Naive B cell (primary cell): ENCODE data around the gene MALT1. TPM values are rescaled to one million over a fixed set of nuclear protein-coding genes. Genes with fewer than 3 reads are reported as not detected.
"Not testable (repeated sequence)": the region's sequence is repeated elsewhere in the genome, so short reads cannot be mapped to it uniquely, and the experiment has no call there.

Source experiments
- ATAC-seq, 2 donors: fragments of 150-1000 bp; cut with Tn5 transposase; 2 replicates each; pipeline ENCODE4 v1.10.0; 2021; ENCODE audit warnings: low read depth in 2 of 2, mild to moderate bottlenecking in 2 of 2, moderate library complexity in 2 of 2
- DNase-seq: peaks from one replicate; pipeline ENCODE4 v3.0.0; 2022
- H3K27ac Mint-ChIP-seq, 6 donors: one replicate each; pipeline ENCODE4 v1.8.0; 2020 to 2022; ENCODE audit warnings: mild to moderate bottlenecking in 6 of 6, mixed read lengths in 6 of 6, moderate library complexity in 5 of 6, inconsistent platforms in 2 of 6
- H3K27me3 Mint-ChIP-seq, 3 donors: one replicate each; pipeline ENCODE4 v1.8.0; 2021 to 2022; ENCODE audit warnings: mixed read lengths in 3 of 3, mild to moderate bottlenecking in 1 of 3
- H3K36me3 Mint-ChIP-seq, 2 donors: one replicate each; pipeline ENCODE4 v1.8.0; 2020 to 2022; ENCODE audit warnings: mixed read lengths in 2 of 2, inconsistent platforms in 1 of 2, mild to moderate bottlenecking in 1 of 2
- H3K4me1 Mint-ChIP-seq, 3 donors: one replicate each; pipeline ENCODE4 v1.8.0; 2020 to 2022; ENCODE audit warnings: mixed read lengths in 3 of 3, inconsistent platforms in 1 of 3, mild to moderate bottlenecking in 1 of 3, moderate library complexity in 1 of 3
- H3K4me3 Mint-ChIP-seq, 8 donors: one replicate each; pipeline ENCODE4 v1.8.0; 2020 to 2022; ENCODE audit warnings: mild to moderate bottlenecking in 8 of 8, mixed read lengths in 8 of 8, moderate library complexity in 8 of 8, inconsistent platforms in 2 of 8
- H3K9me3 Mint-ChIP-seq, 7 donors: one replicate each; pipeline ENCODE4 v1.8.0; 2020 to 2022; ENCODE audit warnings: mixed read lengths in 7 of 7, mild to moderate bottlenecking in 5 of 7, inconsistent platforms in 2 of 7, moderate library complexity in 1 of 7
- polyA plus RNA-seq, 6 donors: library from polyadenylated mRNA; unstranded; fragments of 300-500 nt; fragmentation: Illumina TruSeq; gene quantifications; one replicate each; pipeline ENCODE4 v1.2.3, GENCODE V29; 2021; ENCODE audit warnings: low read depth in 6 of 6

Gene MALT1
- polyA plus RNA-seq, 6 donors from 2014 or later, result 57.8 to 85.2 (median 63.0) TPM

- no peak for DNase-seq
- Mint-ChIP-seq H3K9me3 (no peaks in the 10 kb centered on the region), H3K27me3 (peaks cover 14 to 19% (median 17%) of the 10 kb centered on the region in 3 donors), H3K4me3 (peak overlapping the region in 5 of 8 donors; percentile 1 to 79 (median 34)), H3K36me3 (peaks cover 0 to 3% of the 10 kb centered on the region in 2 donors), H3K27ac (peak overlapping the region in 2 of 6 donors; percentile 7 to 38), H3K4me1 (peaks cover 29 to 37% (median 32%) of the 10 kb centered on the region in 3 donors)
- peak; percentile 61 to 65 for ATAC-seq
Observed at GRCh38 chr18:58761241-58761969, 90.1 kb downstream of the MALT1 start.

GRCh38 chr18:58761970-58762780 lies 90.9 kb downstream of the MALT1 start:
- peaks cover 0 to 7% of the 10 kb centered on the region in 2 donors for H3K36me3 Mint-ChIP-seq
- ATAC-seq (no peak), DNase-seq (no peak)
- H3K4me1 Mint-ChIP-seq, result peaks cover 29 to 32% (median 32%) of the 10 kb centered on the region in 3 donors
- peaks cover 21 to 26% (median 24%) of the 10 kb centered on the region in 3 donors for H3K27me3 Mint-ChIP-seq
- peak overlapping the region in 3 of 6 donors; percentile 7 to 38 (median 23) for H3K27ac Mint-ChIP-seq
- H3K9me3 Mint-ChIP-seq, result no peaks in the 10 kb centered on the region
- peak overlapping the region in 6 of 8 donors; percentile 1 to 79 (median 40) for H3K4me3 Mint-ChIP-seq

DNA sequence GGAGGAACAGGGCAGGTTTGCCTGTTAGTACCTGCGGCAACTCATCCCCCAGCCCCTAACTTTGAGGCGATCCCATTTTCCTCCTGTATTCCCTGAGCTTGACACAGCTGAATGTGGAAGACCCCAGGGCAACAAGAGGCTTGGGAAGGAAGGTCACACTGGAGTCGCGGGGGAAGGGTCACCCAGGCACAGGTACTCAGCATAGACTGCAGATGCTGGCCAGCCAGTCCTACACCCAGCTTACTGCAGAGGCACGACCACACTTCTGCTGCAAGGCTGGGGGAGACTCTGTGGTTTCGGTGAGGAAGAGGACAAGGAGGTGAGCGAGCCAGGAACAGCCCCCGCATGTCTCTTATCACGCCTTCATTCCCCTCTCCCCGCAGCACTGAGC lies 91.5 kb downstream of the MALT1 start:
- H3K27ac Mint-ChIP-seq, result no peak overlapping the region
- ATAC-seq (no peak), DNase-seq (no peak)
- H3K27me3 Mint-ChIP-seq, result peaks cover 21 to 31% (median 29%) of the 10 kb centered on the region in 3 donors
- no peaks in the 10 kb centered on the region for H3K9me3 Mint-ChIP-seq
- peaks cover 0 to 7% of the 10 kb centered on the region in 2 donors for H3K36me3 Mint-ChIP-seq
- no peak overlapping the region for H3K4me3 Mint-ChIP-seq
- H3K4me1 Mint-ChIP-seq, result peaks cover 29 to 33% (median 30%) of the 10 kb centered on the region in 3 donors

DNA sequence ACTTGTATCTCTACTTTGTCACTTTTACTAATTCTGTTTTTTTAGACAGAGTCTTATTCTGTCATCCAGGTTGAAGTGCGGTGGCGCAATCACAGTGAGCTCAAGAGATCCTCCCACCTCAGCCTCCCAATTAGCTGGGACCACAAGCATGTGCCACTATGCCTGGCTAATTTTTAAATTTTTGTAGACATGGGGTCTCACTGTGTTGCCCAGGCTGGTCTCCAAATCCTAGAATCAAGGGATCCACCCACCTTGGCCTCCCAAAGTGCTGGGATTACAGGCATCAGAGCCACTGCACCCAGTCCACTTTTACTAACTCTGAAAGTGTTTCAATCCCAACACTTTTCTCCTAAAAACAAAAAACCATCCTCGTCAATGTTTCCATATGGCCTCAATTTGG lies 94.9 kb downstream of the MALT1 start:
- DNase-seq (no peak), ATAC-seq (no peak)
- no peak overlapping the region for H3K4me3 Mint-ChIP-seq
- peaks cover 28 to 33% (median 32%) of the 10 kb centered on the region in 3 donors for H3K4me1 Mint-ChIP-seq
- peaks cover 0 to 7% of the 10 kb centered on the region in 2 donors for H3K36me3 Mint-ChIP-seq
- peaks cover 25 to 48% (median 35%) of the 10 kb centered on the region in 3 donors for H3K27me3 Mint-ChIP-seq
- H3K27ac Mint-ChIP-seq, result peak overlapping the region in 2 of 6 donors; percentile 23 to 64
- no peaks in the 10 kb centered on the region for H3K9me3 Mint-ChIP-seq

- ATAC-seq, result no peak
- Mint-ChIP-seq H3K27ac (no peak overlapping the region), H3K4me3 (no peak overlapping the region), H3K4me1 (peaks cover 20 to 25% (median 25%) of the 10 kb centered on the region in 3 donors), H3K27me3 (peaks cover 24 to 51% (median 35%) of the 10 kb centered on the region in 3 donors), H3K36me3 (peaks cover 0 to 3% of the 10 kb centered on the region in 2 donors), H3K9me3 (no peaks in the 10 kb centered on the region)
- no peak for DNase-seq
Observed at GRCh38 chr18:58766946-58767345, 95.7 kb downstream of the MALT1 start.

DNA sequence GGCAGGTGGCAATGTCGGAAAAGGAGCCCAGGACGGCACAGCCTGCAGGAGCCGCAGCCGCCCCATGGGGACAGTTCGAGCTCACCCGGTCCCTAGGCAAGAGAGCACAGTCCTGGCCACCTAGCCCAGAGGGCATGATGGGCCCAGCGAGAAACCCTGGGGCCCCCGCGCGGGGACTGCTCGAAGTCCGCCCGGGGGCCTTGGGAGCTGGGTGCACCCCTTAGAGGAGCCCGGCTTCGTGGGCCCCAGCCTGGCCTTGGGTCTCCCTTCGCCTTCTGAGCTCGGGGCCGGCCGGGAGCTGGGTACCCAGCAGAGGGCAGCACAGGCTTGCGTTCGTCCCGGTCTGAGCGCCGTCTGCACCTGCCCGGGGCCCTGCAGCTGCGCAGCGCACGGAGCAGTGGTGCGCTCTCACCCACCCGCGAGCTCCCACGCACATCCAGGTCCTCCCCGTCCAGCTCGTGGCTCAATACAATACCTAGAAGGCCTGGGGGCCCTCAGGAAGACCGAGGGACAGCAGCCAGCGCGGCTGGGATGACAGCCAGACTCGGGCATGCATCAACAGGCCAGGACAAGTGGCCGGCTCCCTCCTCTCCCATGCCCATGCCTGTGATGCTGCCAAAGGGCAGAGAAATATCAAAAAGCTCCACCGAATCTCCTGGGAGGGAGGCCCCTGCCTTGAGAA lies 97.2 kb downstream of the MALT1 start:
- peaks cover 11 to 13% (median 11%) of the 10 kb centered on the region in 3 donors for H3K4me1 Mint-ChIP-seq
- peak; percentile 71 for DNase-seq
- ATAC-seq, result peak; percentile 94 to 95
- H3K4me3 Mint-ChIP-seq, result peak overlapping the region in 7 of 8 donors; percentile 59 to 87 (median 75)
- H3K36me3 Mint-ChIP-seq, result peaks cover 0 to 3% of the 10 kb centered on the region in 2 donors
- H3K27me3 Mint-ChIP-seq, result peaks cover 25 to 66% (median 35%) of the 10 kb centered on the region in 3 donors
- H3K9me3 Mint-ChIP-seq, result no peaks in the 10 kb centered on the region
- peak overlapping the region in 1 of 6 donors; percentile 75 for H3K27ac Mint-ChIP-seq

GRCh38 chr18:58769321-58769720 lies 98.1 kb downstream of the MALT1 start:
- no peak overlapping the region for H3K27ac Mint-ChIP-seq

DNA sequence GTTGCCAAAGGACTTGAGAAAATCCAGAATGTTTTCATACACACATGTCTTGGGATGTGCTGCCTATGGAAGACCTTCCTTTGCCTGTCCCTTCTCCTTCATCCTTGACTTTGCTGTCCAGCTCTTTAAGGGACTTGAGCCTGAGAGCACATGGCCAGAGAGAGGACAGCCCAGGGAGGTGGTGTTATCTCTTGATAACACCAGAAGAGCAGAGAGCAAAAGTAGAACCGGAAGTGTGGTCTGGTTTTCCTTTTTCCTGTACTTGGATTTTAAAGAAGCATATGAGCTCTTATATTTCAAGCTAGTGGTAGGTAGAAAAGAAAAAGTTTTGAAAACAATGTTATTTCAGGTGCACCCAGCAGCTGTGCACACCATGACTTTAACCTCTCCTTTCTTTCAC lies 99.3 kb downstream of the MALT1 start:
- peak overlapping the region in 1 of 6 donors; percentile 39 for H3K27ac Mint-ChIP-seq
- peaks cover 22 to 61% (median 24%) of the 10 kb centered on the region in 3 donors for H3K27me3 Mint-ChIP-seq
- ATAC-seq (no peak), DNase-seq (no peak)
- no peak overlapping the region for H3K4me3 Mint-ChIP-seq
- H3K36me3 Mint-ChIP-seq, result peaks cover 0 to 3% of the 10 kb centered on the region in 2 donors
- H3K9me3 Mint-ChIP-seq, result no peaks in the 10 kb centered on the region
- peaks cover 7 to 11% (median 8%) of the 10 kb centered on the region in 3 donors for H3K4me1 Mint-ChIP-seq

More at GRCh38 chr18:58769321-58769720, 98.1 kb downstream of the MALT1 start:
- peaks cover 26 to 70% (median 35%) of the 10 kb centered on the region in 3 donors for H3K27me3 Mint-ChIP-seq
- H3K4me3 Mint-ChIP-seq, result no peak overlapping the region
- ATAC-seq, result no peak
- H3K36me3 Mint-ChIP-seq, result peaks cover 0 to 3% of the 10 kb centered on the region in 2 donors
- no peak for DNase-seq
- no peaks in the 10 kb centered on the region for H3K9me3 Mint-ChIP-seq
- peaks cover 8 to 11% (median 10%) of the 10 kb centered on the region in 3 donors for H3K4me1 Mint-ChIP-seq

- Mint-ChIP-seq H3K27me3 (peaks cover 8 to 46% (median 16%) of the 10 kb centered on the region in 3 donors), H3K4me3 (no peak overlapping the region), H3K4me1 (peaks cover 7 to 11% (median 8%) of the 10 kb centered on the region in 3 donors), H3K27ac (no peak overlapping the region), H3K9me3 (no peaks in the 10 kb centered on the region), H3K36me3 (no peaks in the 10 kb centered on the region)
- no peak for ATAC-seq
- no peak for DNase-seq
Observed at GRCh38 chr18:58772161-58772560, 100.9 kb downstream of the MALT1 start.

GRCh38 chr18:58776084-58776483 lies 104.8 kb downstream of the MALT1 start:
- Mint-ChIP-seq H3K36me3 (no peaks in the 10 kb centered on the region), H3K4me1 (no peaks in the 10 kb centered on the region), H3K27me3 (peaks cover 0 to 34% (median 21%) of the 10 kb centered on the region in 3 donors), H3K27ac (peak overlapping the region in 1 of 6 donors; percentile 68), H3K9me3 (no peaks in the 10 kb centered on the region), H3K4me3 (no peak overlapping the region)
- ATAC-seq (no peak), DNase-seq (no peak)

DNA sequence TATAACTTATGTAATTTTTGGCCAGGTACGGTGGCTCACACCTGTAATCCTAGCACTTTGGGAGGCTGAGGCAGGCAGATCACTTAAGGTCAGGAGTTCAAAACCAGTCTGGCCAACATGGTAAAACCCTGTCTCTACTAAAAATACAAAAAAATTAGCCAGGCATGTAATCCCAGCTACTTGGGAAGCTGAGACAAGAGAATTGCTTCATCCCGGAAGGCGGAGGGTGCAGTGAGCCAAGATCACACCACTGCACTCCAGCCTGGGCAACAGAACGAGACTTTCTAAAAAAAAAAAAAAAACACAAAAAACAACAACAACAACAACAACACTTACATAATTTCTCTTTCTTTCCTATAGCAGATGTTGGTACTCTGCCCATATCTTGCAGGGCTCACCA lies 105.3 kb downstream of the MALT1 start:
- DNase-seq, H3K4me3 Mint-ChIP-seq, H3K36me3 Mint-ChIP-seq, H3K27ac Mint-ChIP-seq, H3K9me3 Mint-ChIP-seq, ATAC-seq, H3K4me1 Mint-ChIP-seq: not testable (repeated sequence)
- peaks cover 0 to 34% (median 23%) of the 10 kb centered on the region in 3 donors for H3K27me3 Mint-ChIP-seq

DNA sequence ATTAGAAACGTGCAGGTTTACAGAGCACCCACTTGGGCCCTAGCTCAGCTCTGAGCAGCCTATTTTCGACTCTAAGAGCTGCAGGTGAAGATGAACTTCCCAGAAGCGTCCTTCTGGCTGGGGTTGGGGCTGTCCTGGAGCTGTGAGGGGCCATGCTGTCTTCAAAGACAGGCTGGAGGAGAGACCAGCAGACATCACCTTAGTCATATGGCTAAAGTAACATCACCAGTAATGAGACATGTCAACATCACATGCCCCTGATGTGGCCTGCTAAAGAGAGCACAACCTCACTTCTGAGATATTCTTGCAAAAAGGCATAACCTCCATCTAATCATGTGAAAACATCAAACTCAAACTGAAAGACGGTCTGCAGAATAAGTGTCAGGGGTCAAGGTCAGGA lies 106.2 kb downstream of the MALT1 start:
- peak overlapping the region in 1 of 6 donors; percentile 30 for H3K27ac Mint-ChIP-seq
- H3K4me3 Mint-ChIP-seq, result no peak overlapping the region
- H3K4me1 Mint-ChIP-seq, result peaks cover 4 to 6% (median 4%) of the 10 kb centered on the region in 3 donors
- DNase-seq, result no peak
- no peaks in the 10 kb centered on the region for H3K36me3 Mint-ChIP-seq
- no peak for ATAC-seq
- H3K27me3 Mint-ChIP-seq, result peaks cover 0 to 26% (median 22%) of the 10 kb centered on the region in 3 donors
- no peaks in the 10 kb centered on the region for H3K9me3 Mint-ChIP-seq

- peaks cover 4 to 6% (median 4%) of the 10 kb centered on the region in 3 donors for H3K4me1 Mint-ChIP-seq
- DNase-seq, result no peak
- H3K36me3 Mint-ChIP-seq, result no peaks in the 10 kb centered on the region
- peak overlapping the region in 2 of 6 donors; percentile 34 to 75 for H3K27ac Mint-ChIP-seq
- H3K4me3 Mint-ChIP-seq, result no peak overlapping the region
- ATAC-seq, result no peak
- H3K27me3 Mint-ChIP-seq, result peaks cover 0 to 19% (median 11%) of the 10 kb centered on the region in 3 donors
- no peaks in the 10 kb centered on the region for H3K9me3 Mint-ChIP-seq
Observed at GRCh38 chr18:58779529-58779928, 108.3 kb downstream of the MALT1 start.
